Activated CD4-positive, alpha-beta memory T cell treated with anti-CD3 and anti-CD28 coated beads for 36 hours (primary cell): ENCODE results near the gene IQCK. TPM values are rescaled to one million over a fixed set of nuclear protein-coding genes. Genes with fewer than 3 reads are reported as not detected.

ENCODE experiments used
- CTCF ChIA-PET: fragments of 350-600 bp; sonication (Branson Sonifier 250); formaldehyde crosslinking; loops from one replicate; lab custom pipeline; 2021; ENCODE audit warnings: antibody characterized with exemption, inconsistent platforms; lab: Charles Lee
- POLR2A ChIA-PET: fragments of 350-600 bp; sonication (Branson Sonifier 250); formaldehyde crosslinking; loops from one replicate; lab custom pipeline; 2021; ENCODE audit warnings: antibody characterized with exemption; lab: Charles Lee
- DNase-seq: peaks from one replicate; pipeline ENCODE4 v3.0.0-alpha.2; 2020
- H3K27ac Mint-ChIP-seq: one replicate; pipeline ENCODE4 v1.8.0; 2021; ENCODE audit warnings: mixed read lengths
- H3K27me3 Mint-ChIP-seq: one replicate; pipeline ENCODE4 v1.8.0; 2021; ENCODE audit warnings: mixed read lengths
- H3K36me3 Mint-ChIP-seq: one replicate; pipeline ENCODE4 v1.8.0; 2021; ENCODE audit warnings: mixed read lengths
- H3K4me1 Mint-ChIP-seq: one replicate; pipeline ENCODE4 v1.8.0; 2021; ENCODE audit warnings: low read depth, mixed read lengths
- H3K4me3 Mint-ChIP-seq: one replicate; pipeline ENCODE4 v1.8.0; 2021; ENCODE audit warnings: mild to moderate bottlenecking, mixed read lengths
- H3K9me3 Mint-ChIP-seq: one replicate; pipeline ENCODE4 v1.8.0; 2021; ENCODE audit warnings: mixed read lengths
- intact Hi-C: fragments of 100-400 bp; cut with micrococcal nuclease; formaldehyde crosslinking; loops from one replicate; pipeline ENCODE4 v1.15.1; 2023
- total RNA-seq, 2 experiments: library from RNA; stranded (reverse); gene quantifications; one replicate each; pipeline ENCODE4 v1.2.3, GENCODE V29; 2021

IQCK gene
- total RNA-seq, 2 experiments from 2014 or later = 2.2 to 3.0 TPM

DNA sequence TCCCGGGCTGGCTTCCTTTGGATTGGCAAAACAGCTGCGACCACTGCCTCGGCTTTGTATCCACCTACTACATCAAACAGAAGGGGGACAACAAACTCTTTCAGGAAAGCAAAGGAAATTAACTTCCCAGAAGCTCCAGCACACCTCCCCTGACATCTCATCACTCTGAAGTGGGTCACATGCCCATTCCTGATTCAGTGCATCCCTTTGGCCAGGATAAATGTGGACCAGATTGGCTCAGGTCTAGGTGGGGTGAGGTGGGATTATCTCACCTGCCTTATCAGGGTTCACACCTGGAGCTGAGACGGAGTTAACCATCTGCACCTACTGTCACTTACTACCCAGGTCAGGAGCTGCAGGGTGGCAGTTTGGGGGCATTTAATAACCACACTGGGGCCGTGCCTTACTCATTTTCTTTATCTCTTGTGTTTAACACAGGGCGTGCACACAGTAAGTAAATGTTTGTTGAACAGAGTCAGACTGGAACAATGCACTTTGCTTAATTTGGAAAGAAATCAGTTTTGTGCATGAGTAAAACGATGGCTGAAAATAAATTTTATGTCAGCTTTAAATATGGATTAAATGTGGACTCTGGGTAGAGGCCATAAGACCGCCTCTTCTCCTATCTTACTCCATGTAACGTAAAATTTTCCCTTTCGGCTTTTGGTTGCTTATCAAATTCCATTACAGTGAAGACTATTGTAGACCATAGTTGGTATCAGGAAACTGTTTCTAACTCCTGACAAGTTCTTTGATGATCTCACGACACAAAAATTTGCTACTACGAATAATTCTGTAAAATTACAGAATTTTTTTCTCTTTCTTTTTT is 36.0 kb downstream of the IQCK start:
- POLR2A ChIA-PET = no interaction called here
- DNase-seq = no peak
- H3K36me3 Mint-ChIP-seq = no peaks in the 10 kb centered on the region
- no peaks in the 10 kb centered on the region for H3K9me3 Mint-ChIP-seq
- intact Hi-C loops = no loop called here
- no peaks in the 10 kb centered on the region for H3K4me1 Mint-ChIP-seq
- H3K27me3 Mint-ChIP-seq = no peaks in the 10 kb centered on the region
- CTCF ChIA-PET = no interaction called here
- no peak overlapping the region for H3K4me3 Mint-ChIP-seq
- no peak overlapping the region for H3K27ac Mint-ChIP-seq

DNA sequence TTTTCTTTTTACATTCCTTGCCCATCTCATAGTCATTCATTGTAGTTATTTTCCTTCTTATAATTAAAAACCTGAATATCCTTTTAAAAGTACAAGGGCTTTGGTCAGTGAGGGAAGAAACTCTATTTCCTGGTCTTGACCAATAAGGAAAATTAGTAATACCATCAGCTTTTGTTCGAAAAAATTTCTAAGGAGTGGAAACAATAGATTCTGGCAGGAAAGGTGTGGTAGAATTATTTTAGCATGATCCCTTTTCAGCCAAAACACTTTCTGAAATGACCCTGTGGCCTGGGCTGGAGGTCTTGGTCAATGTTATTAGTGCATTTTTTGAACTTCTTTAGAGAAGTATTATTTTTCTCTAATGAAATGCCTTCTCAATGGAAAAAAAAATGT is 36.6 kb downstream of the IQCK start:
- intact Hi-C loops = no loop called here
- POLR2A ChIA-PET = no interaction called here
- Mint-ChIP-seq H3K4me3 (no peak overlapping the region), H3K27me3 (no peaks in the 10 kb centered on the region), H3K36me3 (no peaks in the 10 kb centered on the region), H3K4me1 (no peaks in the 10 kb centered on the region), H3K27ac (no peak overlapping the region), H3K9me3 (no peaks in the 10 kb centered on the region)
- CTCF ChIA-PET = no interaction called here
- no peak for DNase-seq

DNA sequence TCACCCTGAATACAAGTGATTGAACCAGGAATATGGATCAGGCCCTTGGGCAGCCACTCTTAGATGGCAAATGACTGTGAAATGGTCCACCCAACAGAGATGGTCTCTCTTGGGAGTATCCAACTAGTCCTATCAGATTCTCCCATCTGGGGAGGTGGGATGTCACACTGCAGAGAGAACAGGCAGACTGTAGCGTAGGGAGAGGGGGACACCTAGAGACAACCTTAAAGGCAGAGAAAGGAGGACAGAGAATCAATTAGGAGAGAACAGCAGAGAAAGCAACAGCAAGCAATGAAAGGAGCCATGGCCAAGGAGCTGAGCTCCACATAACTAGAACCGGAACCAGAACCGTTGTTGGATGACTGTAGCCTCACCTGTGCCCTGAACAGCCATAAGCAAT is 37.2 kb downstream of the IQCK start:
- ChIA-PET POLR2A (no interaction called here), CTCF (no interaction called here)
- no peak for DNase-seq
- Mint-ChIP-seq H3K4me1 (no peaks in the 10 kb centered on the region), H3K36me3 (no peaks in the 10 kb centered on the region), H3K4me3 (no peak overlapping the region), H3K27me3 (no peaks in the 10 kb centered on the region), H3K27ac (no peak overlapping the region), H3K9me3 (no peaks in the 10 kb centered on the region)
- intact Hi-C loops = no loop called here

DNA sequence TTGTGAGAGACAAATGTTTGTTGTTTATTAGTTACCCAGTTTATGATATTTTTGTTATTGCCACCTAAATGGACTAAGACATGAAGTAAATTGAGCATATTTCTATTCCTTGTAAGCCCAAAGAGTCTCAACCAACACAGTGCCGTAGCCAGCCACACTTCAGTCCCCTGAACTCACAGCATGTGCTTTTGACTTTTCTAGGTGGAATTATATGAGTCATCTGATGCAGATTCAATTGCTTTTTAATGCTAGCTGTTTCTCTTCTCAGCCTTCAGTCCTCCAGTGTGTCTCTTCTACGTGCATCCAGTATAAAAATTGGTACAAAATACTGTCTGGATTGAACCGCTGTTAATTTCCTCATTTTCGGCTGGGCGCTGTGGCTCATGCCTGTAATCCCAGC is 39.0 kb downstream of the IQCK start:
- Mint-ChIP-seq H3K27ac (no peak overlapping the region), H3K9me3 (no peaks in the 10 kb centered on the region), H3K4me3 (no peak overlapping the region), H3K27me3 (no peaks in the 10 kb centered on the region), H3K4me1 (no peaks in the 10 kb centered on the region), H3K36me3 (no peaks in the 10 kb centered on the region)
- ChIA-PET CTCF (no interaction called here), POLR2A (no interaction called here)
- intact Hi-C loops = no loop called here
- no peak for DNase-seq

DNA sequence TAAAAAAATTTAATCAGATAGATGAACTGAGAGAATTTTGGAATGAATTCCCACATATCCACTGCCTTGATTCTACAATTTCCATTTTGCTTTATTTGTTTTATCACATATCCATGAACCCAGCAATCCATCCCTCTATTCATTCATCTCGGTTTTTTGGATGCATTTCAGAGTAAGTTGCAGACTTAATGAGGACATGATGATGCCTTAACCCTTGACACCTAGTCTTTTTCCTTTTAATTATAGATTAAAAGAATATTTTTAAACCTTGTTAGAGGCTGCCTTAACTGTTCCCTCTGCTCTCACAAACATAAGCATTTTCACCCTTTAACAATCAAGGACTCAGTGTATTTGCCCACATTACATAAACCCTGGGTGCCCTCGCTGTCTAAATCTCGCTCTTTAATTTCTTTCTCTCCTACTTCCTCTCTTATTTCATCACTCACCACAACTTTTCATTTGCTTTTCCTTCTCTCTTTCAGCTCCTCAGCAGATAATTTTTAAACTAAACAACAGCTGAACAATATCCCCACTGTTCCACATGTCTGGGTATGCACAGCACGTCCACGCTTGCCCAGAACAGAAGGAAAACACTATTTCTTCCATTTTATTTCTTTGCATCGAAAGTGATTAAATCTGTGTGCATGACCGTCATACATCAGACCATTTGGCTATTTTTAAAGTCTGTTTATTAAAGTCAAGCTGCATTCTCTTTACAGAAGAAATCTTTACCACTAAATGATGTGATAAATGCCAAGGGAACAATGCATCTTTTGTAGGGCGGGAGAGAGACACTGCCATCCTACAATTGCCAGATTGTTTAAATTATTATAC is 39.9 kb downstream of the IQCK start:
- Mint-ChIP-seq H3K36me3 (no peaks in the 10 kb centered on the region), H3K27ac (no peak overlapping the region), H3K27me3 (no peaks in the 10 kb centered on the region), H3K4me1 (no peaks in the 10 kb centered on the region), H3K4me3 (no peak overlapping the region), H3K9me3 (no peaks in the 10 kb centered on the region)
- DNase-seq = no peak
- ChIA-PET CTCF (no interaction called here), POLR2A (no interaction called here)
- intact Hi-C loops = no loop called here

DNA sequence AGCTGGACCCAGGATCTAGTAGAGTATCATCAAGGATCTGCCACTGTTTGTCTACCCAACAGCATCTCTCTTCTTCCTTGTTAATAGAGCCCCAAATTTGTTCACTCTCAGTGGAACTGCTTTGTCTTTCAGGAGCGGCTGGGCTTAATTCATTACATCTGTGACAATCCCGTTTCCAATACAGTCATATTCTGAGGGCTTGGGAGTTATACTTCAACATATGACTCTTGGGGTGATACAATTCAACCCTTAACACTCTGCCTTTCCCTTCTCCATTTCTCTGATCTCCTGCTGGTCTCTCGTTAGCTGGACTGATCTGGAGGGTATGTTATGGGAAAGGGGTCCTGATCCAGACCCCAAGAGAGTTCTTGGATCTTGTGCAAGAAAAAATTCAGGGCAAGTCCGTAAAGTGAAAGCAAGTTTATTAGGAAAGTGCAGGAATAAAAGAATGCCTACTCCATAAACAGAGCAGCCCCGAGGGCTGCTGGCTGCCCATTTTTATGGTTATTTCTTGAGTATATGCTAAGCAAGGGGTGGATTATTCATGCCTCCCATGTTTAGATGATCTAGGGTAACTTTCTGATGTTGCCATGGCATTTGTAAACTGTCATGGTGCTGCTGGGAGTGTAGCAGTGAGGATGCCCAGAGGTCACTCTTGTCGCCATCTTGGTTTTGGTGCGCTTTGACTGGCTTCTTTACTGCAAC is 42.4 kb downstream of the IQCK start:
- Mint-ChIP-seq H3K36me3 (no peaks in the 10 kb centered on the region), H3K9me3 (no peaks in the 10 kb centered on the region), H3K27ac (no peak overlapping the region), H3K4me1 (no peaks in the 10 kb centered on the region), H3K27me3 (no peaks in the 10 kb centered on the region), H3K4me3 (no peak overlapping the region)
- intact Hi-C loops = no loop called here
- POLR2A ChIA-PET = no interaction called here
- CTCF ChIA-PET = no interaction called here
- DNase-seq = no peak

DNA sequence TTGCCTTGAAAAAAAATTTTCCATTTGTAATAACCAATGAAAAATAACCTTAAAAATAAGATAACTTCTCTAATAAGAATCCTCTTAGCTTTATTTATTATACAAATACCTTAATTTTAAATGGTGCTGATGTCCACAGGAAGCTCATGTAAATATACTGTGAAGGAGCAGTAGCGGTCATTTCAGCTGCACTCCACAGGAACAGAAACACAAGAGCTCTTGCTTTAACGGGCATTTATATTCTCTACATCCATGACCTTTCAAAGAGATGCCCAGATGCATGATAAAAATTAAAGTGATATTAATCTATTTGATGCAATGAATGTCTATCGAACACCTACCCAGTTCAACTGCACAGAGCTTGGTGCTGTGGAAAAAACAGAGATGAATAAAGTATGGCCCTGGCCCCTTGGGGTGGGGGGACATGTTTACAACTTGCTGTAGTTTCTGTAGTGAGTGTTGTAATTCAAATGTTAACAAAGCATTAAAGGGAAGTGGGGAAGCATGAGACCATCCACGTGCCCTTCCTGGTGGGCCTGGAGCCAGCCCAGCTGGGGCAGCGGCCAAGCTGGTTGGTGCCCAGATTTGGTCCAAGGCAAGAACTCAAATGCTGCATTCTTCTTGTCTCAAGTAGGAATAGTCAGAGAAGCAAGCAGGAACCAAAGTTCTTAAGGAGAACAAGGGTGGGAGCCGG is 47.9 kb downstream of the IQCK start:
- Mint-ChIP-seq H3K27ac (no peak overlapping the region), H3K9me3 (peaks cover 7% of the 10 kb centered on the region), H3K4me3 (no peak overlapping the region), H3K4me1 (no peaks in the 10 kb centered on the region), H3K36me3 (peaks cover 2% of the 10 kb centered on the region), H3K27me3 (no peaks in the 10 kb centered on the region)
- no peak for DNase-seq
- ChIA-PET CTCF (no interaction called here), POLR2A (no interaction called here)
- intact Hi-C loops = no loop called here

DNA sequence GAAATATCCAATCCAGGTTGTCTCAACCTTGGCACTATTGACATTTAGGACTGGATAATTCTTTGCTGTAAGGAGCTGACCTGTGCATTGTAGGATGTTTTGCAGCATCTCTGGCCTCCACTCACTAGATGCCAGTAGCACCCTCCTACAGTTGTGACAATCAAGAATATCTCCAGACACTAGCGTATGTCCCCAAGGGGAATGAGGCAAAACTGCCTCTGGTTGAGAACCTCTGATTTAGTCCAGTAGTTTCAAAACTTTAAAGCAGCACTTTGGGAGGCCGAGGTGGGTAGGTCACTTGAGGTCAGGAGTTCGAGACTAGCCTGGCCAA is 48.4 kb downstream of the IQCK start:
- ChIA-PET POLR2A (no interaction called here), CTCF (no interaction called here)
- Mint-ChIP-seq H3K9me3 (peaks cover 7% of the 10 kb centered on the region), H3K4me3 (no peak overlapping the region), H3K4me1 (no peaks in the 10 kb centered on the region), H3K36me3 (peaks cover 2% of the 10 kb centered on the region), H3K27ac (no peak overlapping the region), H3K27me3 (no peaks in the 10 kb centered on the region)
- no peak for DNase-seq
- intact Hi-C loops = no loop called here

DNA sequence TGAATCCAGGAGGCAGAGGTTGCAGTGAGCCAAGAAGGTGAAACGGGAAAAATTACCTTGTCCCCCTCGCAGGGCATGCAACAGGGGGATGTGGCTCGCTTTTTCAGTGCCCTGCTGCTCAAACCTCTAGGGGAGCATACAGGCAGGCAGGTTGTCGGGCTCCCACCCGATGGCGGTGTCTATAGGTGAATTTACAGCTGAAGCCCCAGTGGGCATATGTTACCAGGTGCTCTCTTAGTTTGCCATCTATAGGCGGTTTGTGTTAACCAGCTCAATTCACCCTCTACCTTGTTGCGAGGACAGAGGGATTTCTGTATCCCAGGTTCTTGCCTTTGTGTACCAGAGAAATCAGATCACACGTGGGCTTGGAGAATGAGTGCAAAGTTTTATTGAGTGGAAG is 48.9 kb downstream of the IQCK start:
- intact Hi-C loops = no loop called here
- Mint-ChIP-seq H3K27me3 (no peaks in the 10 kb centered on the region), H3K27ac (no peak overlapping the region), H3K9me3 (peaks cover 7% of the 10 kb centered on the region), H3K4me3 (no peak overlapping the region), H3K36me3 (peaks cover 2% of the 10 kb centered on the region), H3K4me1 (no peaks in the 10 kb centered on the region)
- ChIA-PET POLR2A (no interaction called here), CTCF (no interaction called here)
- no peak for DNase-seq

DNA sequence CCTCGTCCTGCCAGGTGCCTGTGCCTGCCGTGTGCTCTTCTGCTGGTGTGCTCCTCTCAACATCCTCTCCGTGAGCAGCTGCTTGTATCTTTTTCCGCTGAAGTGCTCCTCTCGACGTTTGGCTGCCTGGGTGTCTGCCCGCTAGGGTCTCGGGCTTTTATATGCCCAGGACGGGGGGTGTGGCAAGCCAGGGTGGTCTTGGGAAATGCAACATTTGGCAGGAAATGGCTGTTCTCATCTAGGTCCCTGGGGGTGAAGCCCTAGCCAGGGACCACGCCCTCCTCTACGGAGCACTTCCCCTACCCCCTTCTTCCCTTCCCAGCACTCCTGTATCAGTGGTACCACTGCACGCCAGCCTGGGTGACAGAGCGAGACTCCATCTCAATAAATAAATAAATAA is 49.4 kb downstream of the IQCK start:
- no peaks in the 10 kb centered on the region for H3K4me1 Mint-ChIP-seq
- DNase-seq = no peak
- ChIA-PET POLR2A (no interaction called here), CTCF (no interaction called here)
- no peak overlapping the region for H3K27ac Mint-ChIP-seq
- no peaks in the 10 kb centered on the region for H3K27me3 Mint-ChIP-seq
- H3K36me3 Mint-ChIP-seq = peaks cover 2% of the 10 kb centered on the region
- no peak overlapping the region for H3K4me3 Mint-ChIP-seq
- H3K9me3 Mint-ChIP-seq = peaks cover 7% of the 10 kb centered on the region
- intact Hi-C loops = no loop called here

DNA sequence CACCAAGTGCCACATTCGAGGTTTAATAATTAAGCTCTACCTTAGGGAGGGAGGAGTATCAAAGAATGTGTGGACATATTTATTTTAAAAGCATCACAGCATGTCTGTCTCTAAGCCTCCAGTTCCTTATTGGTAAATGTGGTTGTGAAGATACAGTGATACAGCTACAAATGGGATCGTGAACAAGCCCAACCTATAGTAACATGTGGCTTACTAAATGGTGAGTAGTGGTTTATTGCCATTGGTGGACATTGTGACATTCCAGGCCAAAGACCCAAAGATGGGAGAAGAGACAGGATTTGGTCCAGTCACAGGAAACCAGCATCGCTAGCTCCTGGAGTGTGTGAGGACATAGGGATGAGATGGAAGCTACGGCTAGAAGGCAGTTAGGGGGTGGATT is 51.2 kb downstream of the IQCK start:
- intact Hi-C loops = no loop called here
- Mint-ChIP-seq H3K4me3 (no peak overlapping the region), H3K27me3 (no peaks in the 10 kb centered on the region), H3K27ac (no peak overlapping the region), H3K36me3 (peaks cover 2% of the 10 kb centered on the region), H3K4me1 (no peaks in the 10 kb centered on the region), H3K9me3 (peaks cover 7% of the 10 kb centered on the region)
- POLR2A ChIA-PET = no interaction called here
- CTCF ChIA-PET = no interaction called here
- DNase-seq = no peak

DNA sequence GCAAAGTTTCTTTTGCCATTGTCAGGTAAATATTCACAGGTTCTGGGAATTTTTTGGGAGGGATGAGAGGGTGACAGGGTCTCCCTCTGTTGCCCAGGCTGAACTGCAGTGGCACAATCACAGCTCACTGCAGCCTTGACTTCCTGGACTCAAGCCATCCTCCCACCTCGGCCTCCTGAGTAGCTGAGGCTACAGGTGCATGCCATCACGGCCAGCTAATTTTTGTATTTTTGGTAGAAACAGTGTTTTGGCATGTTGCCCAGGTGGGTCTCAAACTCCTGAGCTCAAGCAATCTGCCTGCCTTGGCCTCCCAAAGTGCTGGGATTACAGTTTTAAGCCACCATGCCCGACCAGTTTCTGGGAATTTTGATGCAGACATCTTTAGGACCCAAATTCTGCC is 53.0 kb downstream of the IQCK start:
- H3K4me3 Mint-ChIP-seq = no peak overlapping the region
- no peaks in the 10 kb centered on the region for H3K4me1 Mint-ChIP-seq
- H3K27ac Mint-ChIP-seq = no peak overlapping the region
- no peak for DNase-seq
- no peaks in the 10 kb centered on the region for H3K27me3 Mint-ChIP-seq
- peaks cover 2% of the 10 kb centered on the region for H3K36me3 Mint-ChIP-seq
- H3K9me3 Mint-ChIP-seq = peaks cover 7% of the 10 kb centered on the region
- ChIA-PET CTCF (no interaction called here), POLR2A (no interaction called here)
- intact Hi-C loops = no loop called here
